IPS-11a (cell line): ENCODE data around the gene SSBP3.
"Not testable (repeated sequence)": the region's sequence is repeated elsewhere in the genome, so short reads cannot be mapped to it uniquely, and the experiment has no call there.

Experiments
- H3K4me3 ChIP-seq: one replicate; pipeline ENCODE4 v1.5.1; 2013; ENCODE audit warnings: low read depth, low read length, control low read depth

Gene SSBP3

GRCh38 chr1:54406339-54407153, at the start of gene SSBP3:
TSS of gene SSBP3 (minus strand) at chr1:54406394.
- peak within 1 kb of the TSS; percentile 82 for H3K4me3 ChIP-seq

GRCh38 chr1:54453509-54453908, 47.3 kb upstream of the SSBP3 start:
- H3K4me3 ChIP-seq: no peak overlapping the region

- H3K4me3 ChIP-seq: no peak overlapping the region
These were observed 46.8 kb upstream of the SSBP3 start for GRCh38 chr1:54453022-54453421.

- not testable (repeated sequence) for H3K4me3 ChIP-seq
These were observed 43.2 kb upstream of the SSBP3 start for GRCh38 chr1:54449431-54449830.

- H3K4me3 ChIP-seq: not testable (repeated sequence)
These were observed 42.6 kb upstream of the SSBP3 start for GRCh38 chr1:54448801-54449200.

GRCh38 chr1:54447081-54447480, 40.9 kb upstream of the SSBP3 start:
- H3K4me3 ChIP-seq: not testable (repeated sequence)

- no peak overlapping the region for H3K4me3 ChIP-seq
These were observed 36.0 kb upstream of the SSBP3 start for GRCh38 chr1:54442185-54442584.

GRCh38 chr1:54439550-54440223, 33.5 kb upstream of the SSBP3 start:
- H3K4me3 ChIP-seq: no peak overlapping the region

- no peak overlapping the region for H3K4me3 ChIP-seq
These were observed 31.6 kb upstream of the SSBP3 start for GRCh38 chr1:54437783-54438182.

GRCh38 chr1:54436826-54437225, 30.6 kb upstream of the SSBP3 start:
- H3K4me3 ChIP-seq: no peak overlapping the region

- H3K4me3 ChIP-seq: no peak overlapping the region
These were observed 23.6 kb upstream of the SSBP3 start for GRCh38 chr1:54429838-54430237.

- no peak overlapping the region for H3K4me3 ChIP-seq
These were observed 22.8 kb upstream of the SSBP3 start for GRCh38 chr1:54428837-54429518.

GRCh38 chr1:54425152-54425584, 19.0 kb upstream of the SSBP3 start:
- no peak overlapping the region for H3K4me3 ChIP-seq

GRCh38 chr1:54424398-54424797, 18.2 kb upstream of the SSBP3 start:
- H3K4me3 ChIP-seq: no peak overlapping the region

- no peak overlapping the region for H3K4me3 ChIP-seq
These were observed 14.9 kb upstream of the SSBP3 start for GRCh38 chr1:54421101-54421504.

- H3K4me3 ChIP-seq: not testable (repeated sequence)
These were observed 12.4 kb upstream of the SSBP3 start for GRCh38 chr1:54418598-54418997.

- no peak overlapping the region for H3K4me3 ChIP-seq
These were observed 10.9 kb upstream of the SSBP3 start for GRCh38 chr1:54417123-54417522.

GRCh38 chr1:54416435-54416834, 10.2 kb upstream of the SSBP3 start:
- H3K4me3 ChIP-seq: no peak overlapping the region

GRCh38 chr1:54415991-54416390, 9.8 kb upstream of the SSBP3 start:
- H3K4me3 ChIP-seq: no peak overlapping the region

GRCh38 chr1:54415533-54415932, 9.3 kb upstream of the SSBP3 start:
- H3K4me3 ChIP-seq: no peak overlapping the region

- H3K4me3 ChIP-seq: no peak overlapping the region
These were observed 7.5 kb upstream of the SSBP3 start for GRCh38 chr1:54413732-54414131.

- no peak overlapping the region for H3K4me3 ChIP-seq
These were observed 7.1 kb upstream of the SSBP3 start for GRCh38 chr1:54413295-54413694.
